Measurements from ENCODE around the gene GRM3.
"Not testable (repeated sequence)": the region's sequence is repeated elsewhere in the genome, so short reads cannot be mapped to it uniquely, and the experiment has no call there.

The GRM3 gene

GRCh38 chr7:86643561-86644281 lies at the start of gene GRM3:
GRM3 (plus strand) TSS chr7:86643909; CDS start chr7:86765146, 121,237 bp downstream.
- no peak for DNase-seq (ENCODE audit: low read depth, low spot score)

DNA sequence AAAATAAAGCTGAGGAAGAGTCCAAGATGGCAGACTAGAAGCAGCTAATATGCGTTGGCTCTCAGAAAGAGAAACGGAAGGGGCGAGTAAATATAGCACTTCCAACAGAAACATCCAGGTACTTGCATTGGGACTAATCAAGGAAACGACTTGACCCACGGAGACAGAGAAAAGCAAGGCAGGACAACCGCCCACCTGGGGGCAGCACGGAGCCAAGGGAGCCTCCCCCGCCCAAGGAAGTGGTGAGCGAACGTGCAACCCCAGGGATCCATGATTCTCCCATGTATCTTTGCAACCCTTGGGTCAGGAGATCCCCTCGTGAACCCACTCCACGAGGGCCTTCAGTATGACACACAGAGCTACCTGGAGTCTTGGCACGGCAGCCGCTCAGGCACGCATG lies 45.4 kb upstream of the GRM3 start:
- DNase-seq (ENCODE audit: low read depth, low spot score) = no peak

DNA sequence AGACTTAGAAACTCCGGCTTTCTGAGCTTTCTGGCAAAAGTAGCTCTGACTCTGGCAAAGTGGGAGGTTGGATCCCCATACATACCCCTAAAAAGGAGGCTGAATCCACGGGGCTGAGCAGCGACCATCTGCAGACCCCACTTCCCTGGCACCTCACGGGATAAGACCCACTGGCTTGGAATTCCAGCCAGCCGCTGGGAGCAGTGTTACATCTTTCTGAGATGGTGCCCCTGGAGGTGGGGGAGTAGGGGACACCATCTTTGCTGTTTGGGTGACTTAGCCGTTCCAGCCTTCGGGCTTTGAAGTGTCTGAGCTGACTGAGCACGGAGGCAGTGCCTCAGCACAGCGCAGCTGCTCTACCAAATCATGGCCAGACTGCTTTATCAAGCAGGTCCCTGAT lies 45.0 kb upstream of the GRM3 start:
- DNase-seq (ENCODE audit: low read depth, low spot score) = no peak

DNA sequence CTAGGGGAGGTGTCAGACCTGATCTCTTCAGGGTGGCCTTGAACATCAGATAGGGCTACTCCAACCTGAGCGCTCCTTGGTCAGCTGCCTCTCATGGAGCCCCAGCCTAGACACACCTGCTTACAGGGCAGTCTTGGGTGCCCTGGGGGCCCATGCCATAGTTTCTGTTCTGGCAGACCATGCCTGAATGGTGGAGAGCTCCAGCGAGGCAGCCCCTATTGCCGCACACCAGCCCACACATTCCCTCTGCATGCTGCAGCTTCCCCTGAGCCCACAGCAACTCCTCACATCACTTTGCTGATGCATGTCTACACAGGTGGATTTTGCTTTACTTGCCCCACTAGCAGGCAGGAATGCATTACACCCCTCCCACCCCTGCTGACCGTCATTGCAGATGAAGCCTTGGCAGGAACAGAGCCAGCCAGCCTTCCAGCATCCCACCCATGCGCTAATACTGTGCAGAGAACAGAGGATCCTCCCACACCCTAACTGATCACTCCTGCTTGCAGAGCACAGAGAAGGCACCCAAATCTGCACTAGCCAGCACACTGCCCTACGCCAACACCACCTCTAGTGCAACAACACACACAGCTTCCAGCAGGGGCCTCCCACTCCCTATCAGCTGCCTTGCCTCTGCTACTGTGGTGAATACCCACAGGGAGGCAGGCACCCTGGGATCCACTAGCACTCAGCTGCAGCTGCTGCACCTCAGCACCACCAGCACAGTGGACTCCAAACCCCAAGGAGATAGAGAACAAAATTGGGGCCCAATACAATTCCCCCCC lies 43.0 kb upstream of the GRM3 start:
- DNase-seq (ENCODE audit: low read depth, low spot score) = no peak

GRCh38 chr7:86615711-86616110 lies 28.0 kb upstream of the GRM3 start:
- DNase-seq (ENCODE audit: low read depth, low spot score) = not testable (repeated sequence)

DNA sequence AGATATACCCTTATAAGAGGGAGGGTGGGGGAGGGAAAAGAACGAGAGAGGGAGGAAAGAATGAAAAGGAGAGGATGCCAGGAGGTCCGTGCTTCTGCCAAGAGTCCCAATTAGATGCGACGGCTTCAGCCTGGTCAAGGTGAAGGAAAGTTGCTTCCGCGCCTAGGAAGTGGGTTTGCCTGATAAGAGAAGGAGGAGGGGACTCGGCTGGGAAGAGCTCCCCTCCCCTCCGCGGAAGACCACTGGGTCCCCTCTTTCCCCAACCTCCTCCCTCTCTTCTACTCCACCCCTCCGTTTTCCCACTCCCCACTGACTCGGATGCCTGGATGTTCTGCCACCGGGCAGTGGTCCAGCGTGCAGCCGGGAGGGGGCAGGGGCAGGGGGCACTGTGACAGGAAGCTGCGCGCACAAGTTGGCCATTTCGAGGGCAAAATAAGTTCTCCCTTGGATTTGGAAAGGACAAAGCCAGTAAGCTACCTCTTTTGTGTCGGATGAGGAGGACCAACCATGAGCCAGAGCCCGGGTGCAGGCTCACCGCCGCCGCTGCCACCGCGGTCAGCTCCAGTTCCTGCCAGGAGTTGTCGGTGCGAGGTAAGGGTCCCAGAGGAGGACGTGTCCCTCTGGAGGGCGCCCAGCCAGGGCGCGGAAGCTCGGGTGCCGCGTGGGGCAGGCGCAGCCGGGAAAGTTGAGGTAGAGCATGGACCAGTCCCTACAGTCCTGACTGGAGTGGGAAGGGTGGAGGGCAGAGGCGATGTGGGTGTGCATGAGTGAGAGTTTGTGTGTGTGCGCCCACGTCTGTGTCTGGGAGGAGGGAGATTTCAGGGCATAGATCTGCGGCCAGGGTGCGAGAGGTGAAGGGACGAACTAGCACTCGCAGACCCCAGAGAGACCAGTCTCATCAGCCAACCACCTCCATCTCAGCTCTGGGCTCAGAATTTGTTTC lies 844 bp downstream of the GRM3 start:
- no peak for DNase-seq (ENCODE audit: low read depth, low spot score)

GRCh38 chr7:86645225-86645608 lies 1.5 kb downstream of the GRM3 start:
- DNase-seq (ENCODE audit: low read depth, low spot score) = no peak

- no peak for DNase-seq (ENCODE audit: low read depth, low spot score)
Measured at GRCh38 chr7:86645676-86646276, 2.1 kb downstream of the GRM3 start.

GRCh38 chr7:86647385-86648094 lies 3.8 kb downstream of the GRM3 start:
- DNase-seq (ENCODE audit: low read depth, low spot score) = no peak

GRCh38 chr7:86648169-86648568 lies 4.5 kb downstream of the GRM3 start:
- no peak for DNase-seq (ENCODE audit: low read depth, low spot score)

DNA sequence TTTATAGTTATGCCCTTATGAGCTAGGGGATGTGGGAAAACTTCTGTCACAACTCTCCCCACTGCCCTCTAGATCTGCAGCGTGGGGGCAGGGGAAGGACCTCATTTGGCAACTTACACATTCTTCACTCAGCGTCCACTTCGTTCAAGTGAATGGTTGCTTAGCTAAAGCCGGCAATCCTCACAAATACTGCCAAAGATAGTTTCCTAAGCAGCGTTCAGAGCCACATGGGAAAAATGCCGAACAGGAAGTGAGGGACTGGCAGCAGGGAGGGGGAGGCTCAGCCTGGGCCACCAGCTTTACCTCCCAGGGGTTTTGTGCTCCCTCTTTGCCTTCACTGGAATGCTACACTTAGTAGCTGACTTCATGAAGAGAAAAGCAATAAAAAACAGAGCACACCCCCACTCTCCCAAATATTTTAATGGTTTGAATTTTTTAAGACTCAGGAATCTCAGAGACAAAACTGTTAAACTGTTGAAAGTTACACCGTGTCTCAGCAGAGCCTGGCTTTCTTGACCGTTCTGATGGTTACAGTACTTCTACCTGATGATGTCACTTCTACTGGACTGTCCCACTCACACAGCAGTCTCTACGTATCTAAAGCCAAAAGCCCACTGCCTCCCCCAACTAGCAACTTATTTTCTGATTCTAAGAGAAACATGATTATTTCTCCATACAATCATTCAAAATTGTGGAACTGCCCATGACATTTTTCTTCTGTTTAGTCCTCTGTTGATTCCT lies 10.4 kb downstream of the GRM3 start:
- no peak for DNase-seq (ENCODE audit: low read depth, low spot score)

DNA sequence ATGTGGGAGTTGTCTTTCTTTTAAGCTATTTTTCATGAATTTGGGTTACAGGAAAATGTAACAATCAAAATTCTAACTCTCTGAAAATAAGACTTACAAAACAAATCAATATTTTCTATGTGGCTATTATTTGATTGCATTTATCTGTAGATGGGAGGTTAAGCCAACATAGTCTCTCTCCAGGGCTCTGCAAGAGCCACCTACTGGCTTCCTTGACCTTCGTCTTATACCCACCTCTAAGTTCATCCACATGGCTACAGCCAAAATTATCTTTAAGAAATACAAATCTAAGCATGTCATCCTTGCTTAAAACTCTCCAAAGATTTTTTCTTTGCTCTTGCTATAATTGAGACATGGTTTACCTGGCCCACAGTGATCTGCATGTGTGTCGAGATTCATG lies 14.2 kb downstream of the GRM3 start:
- no peak for DNase-seq (ENCODE audit: low read depth, low spot score)

DNA sequence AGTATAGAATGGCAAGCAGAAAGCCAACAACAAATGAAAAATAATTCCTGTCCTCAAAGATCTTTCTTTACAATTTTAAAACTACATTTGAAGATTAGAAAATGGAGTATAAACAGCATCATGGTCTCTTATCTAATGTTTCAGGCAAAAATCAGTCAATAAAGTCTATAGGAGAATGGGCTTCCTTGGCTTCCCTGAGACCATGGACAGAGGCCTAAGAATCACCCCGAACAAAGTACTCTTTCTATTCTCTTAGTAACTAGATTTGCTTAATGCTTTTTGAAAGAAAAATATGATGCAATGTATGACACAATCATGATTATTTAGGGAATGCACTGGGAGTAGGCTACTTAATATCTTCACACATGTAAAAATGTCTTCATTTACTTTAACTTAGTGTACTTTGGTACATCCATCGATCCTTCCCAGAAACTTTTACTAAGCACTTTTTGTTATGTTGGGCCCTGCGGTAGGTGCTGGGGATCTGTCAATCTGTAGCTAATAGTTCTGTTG lies 17.3 kb downstream of the GRM3 start:
- no peak for DNase-seq (ENCODE audit: low read depth, low spot score)

DNA sequence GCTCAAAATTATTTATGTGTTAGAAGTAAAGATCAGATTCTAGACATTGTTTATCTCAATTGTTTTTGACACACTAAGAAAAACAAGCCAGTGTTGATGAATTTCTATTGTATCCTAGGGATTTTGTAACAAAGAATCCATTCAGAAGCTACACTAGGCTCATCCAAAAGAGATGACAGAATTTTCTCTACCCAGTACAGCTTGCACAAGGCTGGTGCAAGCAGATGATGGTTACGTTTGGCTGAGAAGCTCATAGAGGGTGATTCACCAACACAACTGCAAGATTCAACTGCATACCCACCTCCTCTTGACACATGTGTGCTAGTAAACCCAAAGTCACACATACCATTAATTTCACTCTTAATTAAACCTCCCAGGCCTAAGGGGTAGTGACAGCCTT lies 20.8 kb downstream of the GRM3 start:
- DNase-seq (ENCODE audit: low read depth, low spot score) = no peak

- DNase-seq (ENCODE audit: low read depth, low spot score) = no peak
Measured at GRCh38 chr7:86664991-86665390, 21.3 kb downstream of the GRM3 start.

- no peak for DNase-seq (ENCODE audit: low read depth, low spot score)
Measured at GRCh38 chr7:86665669-86666068, 22.0 kb downstream of the GRM3 start.

DNA sequence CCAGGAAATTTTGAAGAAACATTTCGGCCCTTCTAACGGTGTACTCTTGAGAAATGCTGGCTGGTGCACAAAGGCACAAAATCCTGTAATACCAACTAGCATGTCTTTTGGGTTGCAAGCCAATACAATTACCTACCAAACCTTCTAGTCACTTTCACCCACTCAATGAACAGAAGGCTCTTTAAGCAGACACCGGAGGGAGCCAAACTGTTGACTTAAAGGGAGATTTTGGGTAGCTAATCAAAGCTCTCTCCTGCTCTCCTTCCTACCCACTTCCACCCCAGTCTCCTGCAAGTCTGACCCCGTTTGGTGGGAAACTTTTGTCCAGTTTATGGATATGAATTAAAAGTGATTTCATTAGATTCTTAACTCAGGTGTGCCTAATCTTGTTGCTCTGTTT lies 24.0 kb downstream of the GRM3 start:
- no peak for DNase-seq (ENCODE audit: low read depth, low spot score)

- DNase-seq (ENCODE audit: low read depth, low spot score) = no peak
Measured at GRCh38 chr7:86668315-86668714, 24.6 kb downstream of the GRM3 start.

GRCh38 chr7:86687831-86688230 lies 44.1 kb downstream of the GRM3 start:
- no peak for DNase-seq (ENCODE audit: low read depth, low spot score)

DNA sequence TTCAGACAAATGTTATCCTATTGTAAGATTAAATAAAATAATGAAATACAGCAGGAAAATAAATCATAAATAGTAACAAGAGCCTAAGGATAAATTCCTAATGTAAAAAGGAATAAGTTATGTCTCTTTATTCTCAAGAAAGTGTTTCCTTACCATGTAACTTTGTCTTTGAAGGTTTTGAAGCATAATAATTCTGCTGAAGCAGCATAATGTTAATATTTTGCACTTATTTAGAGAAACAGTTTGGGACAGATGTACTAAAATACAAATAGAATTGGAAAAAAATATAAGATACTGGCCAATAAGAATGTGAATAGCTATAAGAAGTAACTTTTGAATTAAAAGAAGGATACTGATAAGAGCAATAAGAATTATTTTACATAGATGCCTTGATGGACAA lies 45.7 kb downstream of the GRM3 start:
- no peak for DNase-seq (ENCODE audit: low read depth, low spot score)

Data from smooth muscle cell of the brain vasculature (primary cell).